H1 (cell line): ENCODE results near the gene ADAMTS17. TPM values are rescaled to one million over a fixed set of nuclear protein-coding genes. Genes with fewer than 3 reads are reported as not detected.

Source experiments
- CHD7 ChIP-seq: fragments of 300-600 bp; sonication (generic); IDR thresholded peaks from 2 replicates; pipeline ENCODE4 v1.7.1; 2012; ENCODE audit warnings: low read length, moderate library complexity, mild to moderate bottlenecking, inconsistent platforms; ENCODE audit not compliant: insufficient replicate concordance
- SIRT6 ChIP-seq: IDR thresholded peaks from one replicate; pipeline ENCODE4 v1.7.1; 2012; ENCODE audit warnings: low read length, inconsistent platforms
- polyA plus RNA-seq, 7 experiments: library from polyadenylated mRNA; depleted of rRNA in 3 of 7; stranded (reverse) in 5 of 7; unstranded in 2 of 7; fragments of >200 nt in 5 of 7; fragments of 200-250 nt in 2 of 7; gene quantifications; 1 replicate in 5 of 7; 2 replicates in 1 of 7; 4 replicates in 1 of 7; pipeline versions ENCODE4 v1.2.1 to v1.2.3, GENCODE V29; 2011 to 2013; ENCODE audit warnings: missing spikeins in 2 of 7, mixed read lengths in 2 of 7
- total RNA-seq: library from RNA; stranded (reverse); fragmentation: NEBNext Ultra II Directional; extraction: Animal tissue kit (Norgen Biotek cat#: 25700); gene quantifications from 2 replicates; pipeline ENCODE4 v1.2.1, GENCODE V29; 2021

ADAMTS17 gene
- total and polyA plus RNA-seq, 2 of the 8 experiments (the other 6 are each of a cell fraction or from before 2014, with no cell fraction given), result 0.51 to 1.7 TPM

- TF ChIP-seq CHD7 (no peak), SIRT6 (no peak)
Observed at GRCh38 chr15:100242989-100243388, 98.8 kb downstream of the ADAMTS17 start (continued).
